Gastrocnemius medialis (tissue), 4 donors: ENCODE results near the gene BMPR2.

Source experiments
- CTCF ChIP-seq, 5 experiments: fragments of 450-650 bp in 3 of 5; fragments of 200-600 bp in 2 of 5; sonication (generic) in 2 of 5; IDR thresholded peaks in 4 of 5; conservative IDR thresholded peaks in 1 of 5; 1 replicate in 4 of 5; 2 replicates in 1 of 5; pipeline ENCODE4 v1.5.1; 2016 to 2019; ENCODE audit warnings: antibody characterized with exemption in 5 of 5, mild to moderate bottlenecking in 3 of 5, moderate library complexity in 3 of 5
- POLR2A ChIP-seq, 2 donors: fragments of 450-650 bp; IDR thresholded peaks; one replicate each; pipeline ENCODE4 v1.6.1; 2017; ENCODE audit warnings: antibody characterized with exemption in 2 of 2, mild to moderate bottlenecking in 2 of 2, moderate library complexity in 2 of 2

- no peak for TF ChIP-seq POLR2A (IDR thresholded peaks at IDR 0.05)
- no peak for TF ChIP-seq CTCF (IDR thresholded peaks at IDR 0.05 in 4 of 5, conservative IDR thresholded peaks at IDR 0.05 in 1 of 5)
Observed at GRCh38 chr2:202434472-202434871, 58.3 kb downstream of the BMPR2 start.
